Ureter (tissue), 1 donor: ENCODE data around the gene NRCAM. TPM values are rescaled to one million over a fixed set of nuclear protein-coding genes. Genes with fewer than 3 reads are reported as not detected.
"Not testable (repeated sequence)": the region's sequence is repeated elsewhere in the genome, so short reads cannot be mapped to it uniquely, and the experiment has no call there.

Experiments used
- DNase-seq: peaks from one replicate; pipeline ENCODE4 v3.0.0-alpha.2; 2020; ENCODE audit warnings: low spot score
- total RNA-seq: library from RNA; stranded (reverse); gene quantifications from one replicate; pipeline ENCODE4 v1.2.4, GENCODE V29; 2023
- donor health status: DM: yes; HTN: yes; CAD: no.

The NRCAM gene
- total RNA-seq, 1 donor from 2014 or later: 3.6 TPM

- DNase-seq: no peak
Observed at GRCh38 chr7:108282427-108282996, 173.7 kb downstream of the NRCAM start.

- DNase-seq: no peak
Observed at GRCh38 chr7:108280136-108280535, 176.1 kb downstream of the NRCAM start.

- DNase-seq: no peak
Observed at GRCh38 chr7:108278776-108279175, 177.5 kb downstream of the NRCAM start.

- DNase-seq: no peak
Observed at GRCh38 chr7:108278281-108278680, 178.0 kb downstream of the NRCAM start.

- DNase-seq: not testable (repeated sequence)
Observed at GRCh38 chr7:108274447-108274846, 181.8 kb downstream of the NRCAM start.

GRCh38 chr7:108272891-108273290, 183.3 kb downstream of the NRCAM start:
- not testable (repeated sequence) for DNase-seq

GRCh38 chr7:108270385-108271015, 185.7 kb downstream of the NRCAM start:
- DNase-seq: no peak

- DNase-seq: no peak
Observed at GRCh38 chr7:108268200-108268820, 187.9 kb downstream of the NRCAM start.

GRCh38 chr7:108267615-108268014, 188.6 kb downstream of the NRCAM start:
- no peak for DNase-seq

- DNase-seq: no peak
Observed at GRCh38 chr7:108266491-108266890, 189.7 kb downstream of the NRCAM start.

GRCh38 chr7:108266035-108266434, 190.2 kb downstream of the NRCAM start:
- DNase-seq: no peak

- DNase-seq: no peak
Observed at GRCh38 chr7:108265007-108265406, 191.2 kb downstream of the NRCAM start.

- DNase-seq: no peak
Observed at GRCh38 chr7:108263425-108263824, 192.8 kb downstream of the NRCAM start.

- DNase-seq: no peak
Observed at GRCh38 chr7:108261560-108262255, 194.5 kb downstream of the NRCAM start.

- DNase-seq: not testable (repeated sequence)
Observed at GRCh38 chr7:108259447-108259846, 196.8 kb downstream of the NRCAM start.

GRCh38 chr7:108257954-108258353, 198.3 kb downstream of the NRCAM start:
- no peak for DNase-seq

GRCh38 chr7:108254259-108254658, 202.0 kb downstream of the NRCAM start:
- DNase-seq: no peak

GRCh38 chr7:108253275-108254044, 202.8 kb downstream of the NRCAM start:
- no peak for DNase-seq

- no peak for DNase-seq
Observed at GRCh38 chr7:108252177-108252576, 204.1 kb downstream of the NRCAM start.

GRCh38 chr7:108251700-108252099, 204.5 kb downstream of the NRCAM start:
- no peak for DNase-seq

GRCh38 chr7:108249453-108249852, 206.8 kb downstream of the NRCAM start:
- DNase-seq: no peak

- DNase-seq: no peak
Observed at GRCh38 chr7:108248821-108249220, 207.4 kb downstream of the NRCAM start.
